ENCODE data around the gene PEAR1.

DNA sequence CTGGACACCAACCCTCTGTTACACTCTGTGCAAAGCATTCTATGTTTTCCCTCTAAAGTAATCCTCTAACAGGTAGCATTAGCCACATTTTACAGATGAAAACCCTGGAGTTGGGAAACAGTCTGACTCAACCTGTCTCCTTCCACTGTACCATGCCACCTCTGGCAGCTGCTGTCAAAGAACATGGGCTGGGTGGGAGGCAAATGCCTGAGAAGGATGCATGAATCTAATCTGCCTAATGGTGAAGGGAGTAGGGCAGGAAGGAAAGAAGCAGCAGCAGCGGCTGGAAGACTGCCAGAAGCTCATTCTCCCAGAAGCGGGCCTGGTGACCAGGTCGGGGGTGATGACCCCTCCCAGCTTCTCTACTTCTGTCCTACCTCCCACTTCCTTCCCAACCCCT is 48.7 kb downstream of the PEAR1 start:
- no peak for TF ChIP-seq CTCF (IDR thresholded peaks at IDR 0.05)
- TF ChIP-seq POLR2A (IDR thresholded peaks at IDR 0.05) = no peak

All from Peyer's patch (tissue), 4 donors.